Neural cell (in vitro differentiated cells): ENCODE measurements around the gene C14orf119. TPM values are rescaled to one million over a fixed set of nuclear protein-coding genes. Genes with fewer than 3 reads are reported as not detected.

Experiments used
- H2AFZ ChIP-seq: fragments of 200-600, 300-800 bp; sonication (generic), shearing (Covaris generic); 2 replicates; pipeline ENCODE4 v1.6.0; 2014; ENCODE audit warnings: low read depth, mild to moderate bottlenecking, antibody characterized with exemption, low read length, moderate library complexity
- H3F3A ChIP-seq: fragments of 200-600 bp; shearing (Covaris generic); 2 replicates; pipeline ENCODE4 v1.6.1; 2016; ENCODE audit warnings: mild to moderate bottlenecking, moderate library complexity, mixed read lengths, antibody characterized with exemption, low read length; ENCODE audit not compliant: insufficient read depth, poor library complexity, severe bottlenecking
- H3K27ac ChIP-seq: fragments of 200-600, 300-800 bp; sonication (generic), shearing (Covaris generic); 2 replicates; pipeline ENCODE4 v1.5.1; 2014; ENCODE audit warnings: mild to moderate bottlenecking, low read length, moderate library complexity
- H3K27me3 ChIP-seq: fragments of 300-800, 200-600 bp; sonication (generic), shearing (Covaris generic); 2 replicates; pipeline ENCODE4 v1.6.0; 2014; ENCODE audit warnings: mild to moderate bottlenecking, low read depth, low read length, moderate library complexity; ENCODE audit not compliant: insufficient read depth
- H3K36me3 ChIP-seq: fragments of 300-800, 200-600 bp; sonication (generic), shearing (Covaris generic); 2 replicates; pipeline ENCODE4 v1.5.1; 2014; ENCODE audit warnings: mild to moderate bottlenecking, antibody characterized with exemption, low read length, moderate library complexity; ENCODE audit not compliant: insufficient read depth
- H3K4me2 ChIP-seq: fragments of 300-800, 200-600 bp; sonication (generic), shearing (Covaris generic); 2 replicates; pipeline ENCODE4 v1.6.0; 2014; ENCODE audit warnings: mild to moderate bottlenecking, low read length
- H3K4me3 ChIP-seq: fragments of 300-800, 200-600 bp; sonication (generic), shearing (Covaris generic); 2 replicates; pipeline ENCODE4 v1.5.1; 2014; ENCODE audit warnings: mild to moderate bottlenecking, low read length, moderate library complexity
- H3K79me2 ChIP-seq: fragments of 200-600 bp; shearing (Covaris generic); replicated peaks from 2 replicates; pipeline ENCODE4 v1.6.0; 2014; ENCODE audit warnings: mild to moderate bottlenecking, low read length, moderate library complexity; ENCODE audit not compliant: insufficient read depth
- H3K9ac ChIP-seq: fragments of 300-800, 200-600 bp; sonication (generic), shearing (Covaris generic); 2 replicates; pipeline ENCODE4 v1.6.1; 2016; ENCODE audit warnings: mild to moderate bottlenecking, low read length, mixed read lengths
- H3K9me2 ChIP-seq: fragments of 200-600 bp; shearing (Covaris generic); 2 replicates; pipeline ENCODE4 v1.6.1; 2016; ENCODE audit warnings: mild to moderate bottlenecking, low read length, mixed read lengths; ENCODE audit not compliant: insufficient read depth
- H3K9me3 ChIP-seq: fragments of 200-600, 300-800 bp; sonication (generic), shearing (Covaris generic); 2 replicates; pipeline ENCODE4 v1.6.1; 2016; ENCODE audit warnings: mild to moderate bottlenecking, mixed run types, low read length, moderate library complexity, mixed read lengths
- H4K20me1 ChIP-seq: fragments of 200-600 bp; shearing (Covaris generic); 2 replicates; pipeline ENCODE4 v1.6.1; 2016; ENCODE audit warnings: mild to moderate bottlenecking, mixed run types; ENCODE audit not compliant: insufficient read depth
- EP300 ChIP-seq: fragments of 450-650 bp; conservative IDR thresholded peaks from 2 replicates; pipeline ENCODE4 v1.6.1; 2014; ENCODE audit warnings: antibody characterized with exemption, mild to moderate bottlenecking, moderate library complexity; ENCODE audit not compliant: poor library complexity, severe bottlenecking
- EZH2 ChIP-seq: fragments of 200-600, 300-800 bp; shearing (Covaris generic), sonication (generic); IDR thresholded peaks from 2 replicates; pipeline ENCODE4 v1.6.1; 2014; ENCODE audit warnings: antibody characterized with exemption, low read length, borderline replicate concordance, mild to moderate bottlenecking; ENCODE audit not compliant: insufficient read depth, poor library complexity, severe bottlenecking
- MXI1 ChIP-seq: fragments of 450-650 bp; conservative IDR thresholded peaks from 2 replicates; pipeline ENCODE4 v1.6.1; 2014; ENCODE audit warnings: antibody characterized with exemption, mild to moderate bottlenecking; ENCODE audit not compliant: poor library complexity, severe bottlenecking
- POLR2AphosphoS5 ChIP-seq: IDR thresholded peaks from 2 replicates; pipeline ENCODE4 v1.6.1; 2012
- RAD21 ChIP-seq: fragments of 450-650 bp; conservative IDR thresholded peaks from 2 replicates; pipeline ENCODE4 v1.6.1; 2014; ENCODE audit warnings: antibody characterized with exemption, mild to moderate bottlenecking, moderate library complexity
- SMC3 ChIP-seq: fragments of 450-650 bp; conservative IDR thresholded peaks from 2 replicates; pipeline ENCODE4 v1.6.1; 2014; ENCODE audit warnings: antibody characterized with exemption, mild to moderate bottlenecking, moderate library complexity; ENCODE audit not compliant: poor library complexity
- TAF1 ChIP-seq: IDR thresholded peaks from 2 replicates; pipeline ENCODE4 v1.6.1; 2012; ENCODE audit warnings: low read depth
- polyA plus RNA-seq: library from polyadenylated mRNA; depleted of rRNA; stranded (reverse); fragments of >200 nt; gene quantifications from 2 replicates; pipeline ENCODE4 v1.2.3, GENCODE V29; 2014
- TF ChIP-seq, protein P1 (sequence below): fragments of 450-650 bp; IDR thresholded peaks from 2 replicates; pipeline ENCODE4 v1.5.1; 2014; ENCODE audit warnings: antibody characterized with exemption, mild to moderate bottlenecking, moderate library complexity; ENCODE audit not compliant: poor library complexity, severe bottlenecking
- TF ChIP-seq, protein P2 (sequence below): IDR thresholded peaks from 2 replicates; pipeline ENCODE4 v1.6.1; 2012; ENCODE audit warnings: borderline replicate concordance

The C14orf119 gene
- polyA plus RNA-seq, 1 donor from 2014 or later, result 26.4 TPM

DNA sequence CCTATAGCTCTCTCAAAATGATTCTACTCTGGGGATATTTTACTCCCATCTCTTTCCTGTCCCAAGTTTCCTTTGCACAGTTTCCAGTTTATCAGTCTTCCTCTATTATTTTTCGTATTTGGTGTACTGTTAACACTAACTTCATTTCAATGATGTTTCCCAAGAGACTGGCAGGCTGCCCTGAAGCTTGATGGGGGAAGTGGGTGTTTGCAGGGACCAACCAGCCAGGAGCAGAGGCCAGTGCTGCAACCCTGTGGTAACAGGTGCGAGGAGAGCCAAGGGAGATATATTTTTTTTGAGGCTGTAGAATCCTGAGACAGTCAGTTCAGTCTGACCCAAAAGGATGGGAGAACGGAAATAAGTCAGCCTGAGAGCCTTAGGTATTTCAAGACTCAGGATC is 35.6 kb downstream of the C14orf119 start:
- Histone ChIP-seq H3K79me2 (no peaks in the 10 kb centered on the region), H3K27me3 (no peaks in the 10 kb centered on the region), H3K9me3 (no peaks in the 10 kb centered on the region), H3K4me3 (no peak overlapping the region), H4K20me1 (no peaks in the 10 kb centered on the region), H2AFZ (no peak overlapping the region), H3K9ac (no peak overlapping the region), H3K4me2 (no peak overlapping the region), H3K36me3 (no peaks in the 10 kb centered on the region), H3K9me2 (no peaks in the 10 kb centered on the region), H3K27ac (no peak overlapping the region), H3F3A (no peaks in the 10 kb centered on the region)
- TF ChIP-seq, protein P1, sequence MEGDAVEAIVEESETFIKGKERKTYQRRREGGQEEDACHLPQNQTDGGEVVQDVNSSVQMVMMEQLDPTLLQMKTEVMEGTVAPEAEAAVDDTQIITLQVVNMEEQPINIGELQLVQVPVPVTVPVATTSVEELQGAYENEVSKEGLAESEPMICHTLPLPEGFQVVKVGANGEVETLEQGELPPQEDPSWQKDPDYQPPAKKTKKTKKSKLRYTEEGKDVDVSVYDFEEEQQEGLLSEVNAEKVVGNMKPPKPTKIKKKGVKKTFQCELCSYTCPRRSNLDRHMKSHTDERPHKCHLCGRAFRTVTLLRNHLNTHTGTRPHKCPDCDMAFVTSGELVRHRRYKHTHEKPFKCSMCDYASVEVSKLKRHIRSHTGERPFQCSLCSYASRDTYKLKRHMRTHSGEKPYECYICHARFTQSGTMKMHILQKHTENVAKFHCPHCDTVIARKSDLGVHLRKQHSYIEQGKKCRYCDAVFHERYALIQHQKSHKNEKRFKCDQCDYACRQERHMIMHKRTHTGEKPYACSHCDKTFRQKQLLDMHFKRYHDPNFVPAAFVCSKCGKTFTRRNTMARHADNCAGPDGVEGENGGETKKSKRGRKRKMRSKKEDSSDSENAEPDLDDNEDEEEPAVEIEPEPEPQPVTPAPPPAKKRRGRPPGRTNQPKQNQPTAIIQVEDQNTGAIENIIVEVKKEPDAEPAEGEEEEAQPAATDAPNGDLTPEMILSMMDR, result no peak
- TF ChIP-seq EZH2 (no peak), EP300 (no peak), TAF1 (no peak), SMC3 (no peak)
- TF ChIP-seq, protein P2, sequence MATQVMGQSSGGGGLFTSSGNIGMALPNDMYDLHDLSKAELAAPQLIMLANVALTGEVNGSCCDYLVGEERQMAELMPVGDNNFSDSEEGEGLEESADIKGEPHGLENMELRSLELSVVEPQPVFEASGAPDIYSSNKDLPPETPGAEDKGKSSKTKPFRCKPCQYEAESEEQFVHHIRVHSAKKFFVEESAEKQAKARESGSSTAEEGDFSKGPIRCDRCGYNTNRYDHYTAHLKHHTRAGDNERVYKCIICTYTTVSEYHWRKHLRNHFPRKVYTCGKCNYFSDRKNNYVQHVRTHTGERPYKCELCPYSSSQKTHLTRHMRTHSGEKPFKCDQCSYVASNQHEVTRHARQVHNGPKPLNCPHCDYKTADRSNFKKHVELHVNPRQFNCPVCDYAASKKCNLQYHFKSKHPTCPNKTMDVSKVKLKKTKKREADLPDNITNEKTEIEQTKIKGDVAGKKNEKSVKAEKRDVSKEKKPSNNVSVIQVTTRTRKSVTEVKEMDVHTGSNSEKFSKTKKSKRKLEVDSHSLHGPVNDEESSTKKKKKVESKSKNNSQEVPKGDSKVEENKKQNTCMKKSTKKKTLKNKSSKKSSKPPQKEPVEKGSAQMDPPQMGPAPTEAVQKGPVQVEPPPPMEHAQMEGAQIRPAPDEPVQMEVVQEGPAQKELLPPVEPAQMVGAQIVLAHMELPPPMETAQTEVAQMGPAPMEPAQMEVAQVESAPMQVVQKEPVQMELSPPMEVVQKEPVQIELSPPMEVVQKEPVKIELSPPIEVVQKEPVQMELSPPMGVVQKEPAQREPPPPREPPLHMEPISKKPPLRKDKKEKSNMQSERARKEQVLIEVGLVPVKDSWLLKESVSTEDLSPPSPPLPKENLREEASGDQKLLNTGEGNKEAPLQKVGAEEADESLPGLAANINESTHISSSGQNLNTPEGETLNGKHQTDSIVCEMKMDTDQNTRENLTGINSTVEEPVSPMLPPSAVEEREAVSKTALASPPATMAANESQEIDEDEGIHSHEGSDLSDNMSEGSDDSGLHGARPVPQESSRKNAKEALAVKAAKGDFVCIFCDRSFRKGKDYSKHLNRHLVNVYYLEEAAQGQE, result no peak

DNA sequence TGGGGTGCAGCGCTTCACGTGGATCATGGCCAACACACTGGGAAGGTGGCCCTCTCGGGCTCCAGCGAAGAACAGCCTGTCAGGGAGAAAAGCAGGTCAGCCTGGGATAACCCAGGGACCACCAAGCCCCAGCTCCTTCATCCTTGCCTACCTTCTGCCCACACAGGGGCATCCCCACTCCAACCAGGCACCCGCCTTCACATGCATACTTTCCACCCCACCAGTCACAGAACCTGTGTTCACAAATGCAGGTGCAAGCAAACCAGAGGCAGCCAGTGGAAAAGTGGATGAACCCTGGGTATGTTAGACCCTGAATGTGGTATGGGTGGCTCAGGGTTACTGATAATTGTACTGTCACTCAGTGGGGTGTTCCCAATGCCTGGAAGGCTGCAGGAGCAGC is 36.2 kb downstream of the C14orf119 start:
- Histone ChIP-seq H3K36me3 (no peaks in the 10 kb centered on the region), H3K4me3 (no peak overlapping the region), H2AFZ (no peak overlapping the region), H4K20me1 (no peaks in the 10 kb centered on the region), H3K9me2 (no peaks in the 10 kb centered on the region), H3K9me3 (no peaks in the 10 kb centered on the region), H3K9ac (no peak overlapping the region), H3F3A (no peaks in the 10 kb centered on the region), H3K27me3 (no peaks in the 10 kb centered on the region), H3K79me2 (no peaks in the 10 kb centered on the region), H3K4me2 (no peak overlapping the region), H3K27ac (no peak overlapping the region)
- TF ChIP-seq, protein P2, result no peak
- no peak for TF ChIP-seq POLR2AphosphoS5
- no peak for TF ChIP-seq EZH2
- TF ChIP-seq SMC3, result no peak
- TF ChIP-seq RAD21, result no peak
- TF ChIP-seq TAF1, result no peak
- TF ChIP-seq EP300, result no peak
- no peak for TF ChIP-seq MXI1
- TF ChIP-seq, protein P1, result no peak
